GM12892 (cell line): ENCODE data around the gene ZSCAN10.

Experiments
- POLR2A ChIP-seq: IDR thresholded peaks from 2 replicates; pipeline ENCODE4 v1.6.1; 2011; ENCODE audit warnings: low read depth, low read length, control low read depth
- POLR2AphosphoS5 ChIP-seq: IDR thresholded peaks from 2 replicates; pipeline ENCODE4 v1.6.1; 2011; ENCODE audit warnings: low read depth, low read length, control low read depth

- TF ChIP-seq POLR2A (no peak), POLR2AphosphoS5 (no peak)
Observed at GRCh38 chr16:3073448-3073847, 25.6 kb downstream of the ZSCAN10 start.
